ENCODE data around the gene PRPF8. TPM values are rescaled to one million over a fixed set of nuclear protein-coding genes. Genes with fewer than 3 reads are reported as not detected.

PRPF8 gene
- total RNA-seq, 1 donor from 2014 or later: 297 TPM

- no peak overlapping the region for H3K27ac Mint-ChIP-seq (ENCODE audit: unreplicated experiment)
- no peak overlapping the region for H3K4me3 Mint-ChIP-seq (ENCODE audit: unreplicated experiment)
- H3K4me1 Mint-ChIP-seq (ENCODE audit: low read depth, unreplicated experiment): no peaks in the 10 kb centered on the region
- no peaks in the 10 kb centered on the region for H3K36me3 Mint-ChIP-seq (ENCODE audit: unreplicated experiment)
- H3K9me3 Mint-ChIP-seq (ENCODE audit: unreplicated experiment): peaks cover 2% of the 10 kb centered on the region
- no peak for TF ChIP-seq CTCF (IDR thresholded peaks at IDR 0.05; ENCODE audit: partially characterized antibody, unreplicated experiment)
- no peak for DNase-seq
- H3K27me3 Mint-ChIP-seq (ENCODE audit: unreplicated experiment): peaks cover 1% of the 10 kb centered on the region
Observed at GRCh38 chr17:1611715-1612114, 73.0 kb downstream of the PRPF8 start.

GRCh38 chr17:1608676-1609075 is 76.0 kb downstream of the PRPF8 start:
- Mint-ChIP-seq H3K9me3 (ENCODE audit: unreplicated experiment) (peaks cover 2% of the 10 kb centered on the region), H3K4me1 (ENCODE audit: low read depth, unreplicated experiment) (no peaks in the 10 kb centered on the region), H3K4me3 (ENCODE audit: unreplicated experiment) (no peak overlapping the region), H3K27me3 (ENCODE audit: unreplicated experiment) (peaks cover 1% of the 10 kb centered on the region), H3K36me3 (ENCODE audit: unreplicated experiment) (no peaks in the 10 kb centered on the region), H3K27ac (ENCODE audit: unreplicated experiment) (no peak overlapping the region)
- no peak for TF ChIP-seq CTCF (IDR thresholded peaks at IDR 0.05; ENCODE audit: partially characterized antibody, unreplicated experiment)
- no peak for DNase-seq

- no peaks in the 10 kb centered on the region for H3K4me1 Mint-ChIP-seq (ENCODE audit: low read depth, unreplicated experiment)
- no peak overlapping the region for H3K27ac Mint-ChIP-seq (ENCODE audit: unreplicated experiment)
- no peak overlapping the region for H3K4me3 Mint-ChIP-seq (ENCODE audit: unreplicated experiment)
- peaks cover 1% of the 10 kb centered on the region for H3K27me3 Mint-ChIP-seq (ENCODE audit: unreplicated experiment)
- DNase-seq: no peak
- H3K36me3 Mint-ChIP-seq (ENCODE audit: unreplicated experiment): no peaks in the 10 kb centered on the region
- H3K9me3 Mint-ChIP-seq (ENCODE audit: unreplicated experiment): peaks cover 2% of the 10 kb centered on the region
- no peak for TF ChIP-seq CTCF (IDR thresholded peaks at IDR 0.05; ENCODE audit: partially characterized antibody, unreplicated experiment)
Observed at GRCh38 chr17:1607971-1608320, 76.7 kb downstream of the PRPF8 start.

GRCh38 chr17:1606352-1606985 is 78.2 kb downstream of the PRPF8 start:
- TF ChIP-seq CTCF (IDR thresholded peaks at IDR 0.05; ENCODE audit: partially characterized antibody, unreplicated experiment): no peak
- no peak for DNase-seq
- Mint-ChIP-seq H3K4me3 (ENCODE audit: unreplicated experiment) (no peak overlapping the region), H3K27me3 (ENCODE audit: unreplicated experiment) (peaks cover 1% of the 10 kb centered on the region), H3K36me3 (ENCODE audit: unreplicated experiment) (peaks cover 6% of the 10 kb centered on the region), H3K4me1 (ENCODE audit: low read depth, unreplicated experiment) (no peaks in the 10 kb centered on the region), H3K27ac (ENCODE audit: unreplicated experiment) (no peak overlapping the region), H3K9me3 (ENCODE audit: unreplicated experiment) (peaks cover 2% of the 10 kb centered on the region)

GRCh38 chr17:1605681-1606351 is 78.9 kb downstream of the PRPF8 start:
- no peak overlapping the region for H3K4me3 Mint-ChIP-seq (ENCODE audit: unreplicated experiment)
- no peak for TF ChIP-seq CTCF (IDR thresholded peaks at IDR 0.05; ENCODE audit: partially characterized antibody, unreplicated experiment)

More at GRCh38 chr17:1605681-1606351, 78.9 kb downstream of the PRPF8 start:
- DNase-seq: no peak
- peaks cover 2% of the 10 kb centered on the region for H3K9me3 Mint-ChIP-seq (ENCODE audit: unreplicated experiment)
- peaks cover 12% of the 10 kb centered on the region for H3K36me3 Mint-ChIP-seq (ENCODE audit: unreplicated experiment)
- no peaks in the 10 kb centered on the region for H3K27me3 Mint-ChIP-seq (ENCODE audit: unreplicated experiment)
- no peaks in the 10 kb centered on the region for H3K4me1 Mint-ChIP-seq (ENCODE audit: low read depth, unreplicated experiment)
- no peak overlapping the region for H3K27ac Mint-ChIP-seq (ENCODE audit: unreplicated experiment)
